Tibial artery (tissue), 4 donors: ENCODE measurements around the gene RET.

Experiments
- DNase-seq, 2 donors: peaks; one replicate each; pipeline ENCODE4 v3.0.0-alpha.2; 2019
- H3K27ac ChIP-seq, 2 donors: fragments of 200-600 bp; sonication (generic) in 1 of 2; 1 replicate in 1 of 2; 2 replicates in 1 of 2; pipeline ENCODE4 v1.5.1; 2018 to 2019; ENCODE audit warnings: mild to moderate bottlenecking in 1 of 2
- H3K27me3 ChIP-seq, 2 donors: fragments of 200-600 bp; sonication (generic) in 1 of 2; one replicate each; pipeline versions ENCODE4 v1.5.1 to v1.6.0; 2016 to 2019
- H3K36me3 ChIP-seq, 3 donors: fragments of 200-600 bp; sonication (generic) in 2 of 3; one replicate each; pipeline ENCODE4 v1.5.1; 2016 to 2019; ENCODE audit warnings: mild to moderate bottlenecking in 2 of 3
- H3K4me1 ChIP-seq, 4 donors: fragments of 200-600 bp; sonication (generic) in 2 of 4; 1 replicate in 3 of 4; 2 replicates in 1 of 4; pipeline ENCODE4 v1.5.1; 2016 to 2019
- H3K4me3 ChIP-seq, 2 donors: fragments of 200-600 bp; sonication (generic) in 1 of 2; 1 replicate in 1 of 2; 2 replicates in 1 of 2; pipeline ENCODE4 v1.5.1; 2018 to 2019; ENCODE audit warnings: mild to moderate bottlenecking in 2 of 2
- H3K9me3 ChIP-seq, 3 donors: fragments of 200-600 bp; sonication (generic) in 1 of 3; one replicate each; pipeline ENCODE4 v1.5.1; 2016 to 2019
- CTCF ChIP-seq, 2 experiments: fragments of 200-600 bp in 1 of 2; fragments of 450-650 bp in 1 of 2; IDR thresholded peaks; one replicate each; pipeline ENCODE4 v1.5.1; 2017 to 2019; ENCODE audit warnings: antibody characterized with exemption in 2 of 2, mild to moderate bottlenecking in 1 of 2, moderate library complexity in 1 of 2
- intact Hi-C: fragments of 100-400 bp; cut with DNase I; formaldehyde crosslinking; loops from one replicate; pipeline ENCODE4 v1.15.0; 2023; ENCODE audit warnings: low total_unique reads

The RET gene

DNA sequence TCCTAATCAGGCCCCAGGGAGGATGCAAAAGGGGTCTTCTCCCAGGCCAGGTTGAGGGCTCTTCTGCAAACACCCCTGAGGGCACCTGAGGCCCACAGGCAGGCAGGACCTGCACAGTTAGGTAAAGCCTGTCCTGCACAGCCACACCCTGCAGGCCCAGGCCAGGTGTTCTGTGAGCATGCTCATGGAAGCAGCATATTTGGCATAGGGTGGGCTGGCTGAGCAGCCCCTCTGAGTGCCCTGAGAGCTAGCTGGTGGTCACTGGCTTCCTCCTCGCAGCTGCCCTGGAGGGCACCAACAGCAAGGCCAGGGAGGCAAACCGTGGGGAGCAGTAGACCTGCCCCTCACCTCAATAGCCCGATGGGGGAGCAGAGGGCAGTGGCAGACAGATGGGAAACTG is 3.7 kb upstream of the RET start:
- TF ChIP-seq CTCF (IDR thresholded peaks at IDR 0.05), result no peak
- H3K4me1 ChIP-seq, result peaks cover 0 to 20% (median 10%) of the 10 kb centered on the region in 4 donors
- no peak for DNase-seq

DNA sequence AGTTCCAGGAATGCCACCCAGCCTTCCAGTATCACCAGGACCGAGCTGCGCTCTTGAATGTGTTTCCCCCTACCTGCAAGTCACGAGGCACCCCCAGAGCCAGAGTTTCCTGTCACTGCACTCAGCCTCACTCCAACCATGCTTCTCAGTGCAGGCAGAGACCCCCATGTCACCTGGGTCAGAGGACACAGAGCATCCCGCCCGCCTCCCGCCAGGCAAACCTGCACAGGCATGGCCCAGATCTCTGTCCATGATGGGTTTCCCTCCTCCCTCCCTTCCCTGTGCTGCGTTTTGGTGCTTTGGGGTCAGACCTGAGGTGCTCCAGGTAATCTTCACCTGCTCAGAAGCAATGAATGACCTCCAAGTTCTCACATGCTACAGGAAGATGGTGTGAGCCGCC is 3.1 kb upstream of the RET start:
- Histone ChIP-seq H3K4me3 (no peak overlapping the region), H3K36me3 (no peaks in the 10 kb centered on the region), H3K9me3 (no peaks in the 10 kb centered on the region), H3K4me1 (peaks cover 0 to 20% (median 10%) of the 10 kb centered on the region in 4 donors), H3K27me3 (peaks cover 0 to 67% of the 10 kb centered on the region in 2 donors), H3K27ac (no peak overlapping the region)
- intact Hi-C loops, result no loop called here
- DNase-seq, result no peak
- no peak for TF ChIP-seq CTCF (IDR thresholded peaks at IDR 0.05)

More for the DNA sequence above, 3.7 kb upstream of the RET start:
- intact Hi-C loops, result no loop called here
- H3K36me3 ChIP-seq, result no peaks in the 10 kb centered on the region
- H3K27ac ChIP-seq, result no peak overlapping the region
- H3K9me3 ChIP-seq, result no peaks in the 10 kb centered on the region
- peaks cover 0 to 62% of the 10 kb centered on the region in 2 donors for H3K27me3 ChIP-seq
- H3K4me3 ChIP-seq, result no peak overlapping the region

DNA sequence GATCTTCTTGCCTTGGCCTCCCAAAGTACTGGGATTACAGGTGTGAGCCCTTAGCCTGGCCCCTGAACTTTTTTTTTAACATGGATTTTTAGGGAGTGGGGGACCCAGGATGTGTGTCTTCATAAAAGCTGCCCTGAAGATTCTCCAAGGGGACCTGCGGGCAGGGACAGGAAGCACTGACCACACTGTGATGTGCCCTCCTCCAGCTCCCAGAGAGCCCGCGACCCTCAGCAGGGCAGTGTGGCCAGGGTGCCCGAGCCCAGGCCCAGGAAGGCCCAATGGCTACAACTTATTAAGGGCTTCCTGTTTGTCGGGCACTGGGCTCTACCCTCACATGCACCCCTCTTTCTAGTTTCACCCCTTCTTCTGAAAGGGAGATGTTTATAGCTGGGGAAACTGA is 2.5 kb upstream of the RET start:
- peaks cover 0 to 74% of the 10 kb centered on the region in 2 donors for H3K27me3 ChIP-seq
- intact Hi-C loops, result no loop called here

DNA sequence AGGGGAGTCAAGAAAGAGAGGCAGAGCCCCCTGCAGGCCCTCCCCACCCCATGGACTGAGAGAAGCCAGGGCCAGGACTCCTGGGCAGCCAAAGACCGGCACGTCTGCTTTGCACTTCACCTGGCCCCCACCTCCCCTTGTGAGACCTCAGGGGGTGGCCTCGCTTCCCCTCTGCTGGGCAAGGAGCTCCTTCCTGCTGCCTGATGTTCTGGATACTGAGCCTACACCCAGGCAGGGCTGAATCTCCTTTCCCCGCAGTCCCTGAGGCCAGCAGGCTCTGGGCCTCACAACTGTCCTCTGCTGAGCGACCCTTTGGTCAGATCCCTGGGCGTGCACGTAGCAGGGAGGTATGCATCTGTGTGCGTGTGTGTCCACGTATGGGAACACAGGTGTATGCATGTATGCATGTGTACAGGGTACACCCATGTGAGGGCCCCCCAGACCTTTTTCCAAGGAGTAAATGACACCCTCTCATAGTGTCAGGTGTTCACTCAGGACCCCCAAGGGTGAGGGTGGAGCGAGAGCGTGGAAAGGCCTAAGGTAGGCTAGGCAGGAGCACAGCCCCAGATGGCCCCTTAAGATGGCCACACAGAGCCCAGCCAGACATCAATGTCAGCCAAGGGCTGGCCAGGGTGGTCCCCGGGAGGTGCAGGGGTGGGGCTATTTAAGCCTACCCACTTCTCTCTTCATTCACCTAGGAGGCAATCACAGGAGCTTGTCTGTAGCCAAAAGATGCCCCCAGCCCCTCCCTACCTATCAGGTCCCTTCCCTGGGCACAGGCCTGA is 1.9 kb upstream of the RET start:
- no peak overlapping the region for H3K4me3 ChIP-seq
- H3K36me3 ChIP-seq, result no peaks in the 10 kb centered on the region
- H3K4me1 ChIP-seq, result peaks cover 0 to 20% (median 10%) of the 10 kb centered on the region in 4 donors
- peaks cover 0 to 78% of the 10 kb centered on the region in 2 donors for H3K27me3 ChIP-seq
- no peaks in the 10 kb centered on the region for H3K9me3 ChIP-seq
- no peak for DNase-seq
- intact Hi-C loops, result no loop called here
- TF ChIP-seq CTCF (IDR thresholded peaks at IDR 0.05), result no peak
- H3K27ac ChIP-seq, result no peak overlapping the region

More for the DNA sequence above, 2.5 kb upstream of the RET start:
- no peak overlapping the region for H3K4me3 ChIP-seq
- H3K27ac ChIP-seq, result no peak overlapping the region
- H3K9me3 ChIP-seq, result no peaks in the 10 kb centered on the region
- peaks cover 0 to 20% (median 10%) of the 10 kb centered on the region in 4 donors for H3K4me1 ChIP-seq
- no peak for TF ChIP-seq CTCF (IDR thresholded peaks at IDR 0.05)
- DNase-seq, result no peak
- no peaks in the 10 kb centered on the region for H3K36me3 ChIP-seq

GRCh38 chr10:43075612-43076003 is 1.3 kb upstream of the RET start:
- Histone ChIP-seq H3K9me3 (no peaks in the 10 kb centered on the region), H3K36me3 (no peaks in the 10 kb centered on the region), H3K27me3 (peaks cover 0 to 81% of the 10 kb centered on the region in 2 donors), H3K4me3 (no peak overlapping the region), H3K4me1 (peaks cover 0 to 20% (median 10%) of the 10 kb centered on the region in 4 donors), H3K27ac (no peak overlapping the region)
- no peak for DNase-seq
- intact Hi-C loops, result no loop called here
- no peak for TF ChIP-seq CTCF (IDR thresholded peaks at IDR 0.05)
